SK-N-SH (cell line): ENCODE results near the gene TEPSIN. TPM values are rescaled to one million over a fixed set of nuclear protein-coding genes. Genes with fewer than 3 reads are reported as not detected.

ENCODE experiments used
- CTCF ChIA-PET: fragments of 300-600, 350-600 bp; formaldehyde crosslinking; extraction: SDS; loops from one replicate; lab custom pipeline; 2021; lab: Yijun Ruan, JAX
- POLR2A ChIA-PET: fragments of 350-600 bp; sonication (Branson Sonifier 250); formaldehyde crosslinking; extraction: SDS; loops from one replicate; lab custom pipeline; 2020; ENCODE audit warnings: antibody characterized with exemption, inconsistent platforms; lab: Yijun Ruan, JAX
- DNase-seq: peaks from one replicate; pipeline ENCODE4 v3.0.0; 2012
- H2AFZ ChIP-seq: fragments of 200-600 bp; sonication (generic); 2 replicates; pipeline ENCODE4 v1.8.1; 2016; ENCODE audit warnings: antibody characterized with exemption, mild to moderate bottlenecking, low read depth
- H3F3A ChIP-seq: fragments of 200-600 bp; sonication (generic); replicated peaks from 2 replicates; pipeline ENCODE3; 2016; ENCODE audit warnings: antibody characterized with exemption, mild to moderate bottlenecking; ENCODE audit not compliant: insufficient read depth
- H3K27ac ChIP-seq, 2 experiments: fragments of 200-500 bp in 1 of 2; fragments of 200-600 bp in 1 of 2; sonication (Bioruptor generic) in 1 of 2; sonication (generic), shearing (Covaris generic) in 1 of 2; 2 replicates each; pipeline versions ENCODE4 v1.5.1 to v1.6.1; 2014 to 2016; ENCODE audit warnings: low read depth in 2 of 2, inconsistent platforms in 1 of 2, low read length in 1 of 2, mild to moderate bottlenecking in 1 of 2, mixed read lengths in 1 of 2
- H3K27me3 ChIP-seq: fragments of 200-600 bp; sonication (generic), shearing (Covaris generic); 2 replicates; pipeline ENCODE4 v1.6.1; 2016; ENCODE audit warnings: mixed run types; ENCODE audit not compliant: insufficient read depth
- H3K36me3 ChIP-seq, 2 experiments: fragments of 200-500 bp in 1 of 2; fragments of 200-600 bp in 1 of 2; sonication (Bioruptor generic) in 1 of 2; sonication (generic) in 1 of 2; replicated peaks in 1 of 2; 2 replicates each; pipeline versions ENCODE3 to v1.5.1; 2014 to 2016; ENCODE audit warnings: low read length in 1 of 2, mild to moderate bottlenecking in 1 of 2; ENCODE audit not compliant: insufficient read depth in 2 of 2, control insufficient read depth in 1 of 2
- H3K4me1 ChIP-seq, 2 experiments: fragments of 200-500 bp in 1 of 2; fragments of 200-600 bp in 1 of 2; sonication (Bioruptor generic) in 1 of 2; sonication (generic), shearing (Covaris generic) in 1 of 2; 2 replicates each; pipeline versions ENCODE4 v1.5.1 to v1.6.1; 2014 to 2016; ENCODE audit warnings: low read depth in 1 of 2, low read length in 1 of 2, mixed run types in 1 of 2; ENCODE audit not compliant: insufficient read depth in 2 of 2, control insufficient read depth in 1 of 2
- H3K4me2 ChIP-seq: fragments of 200-600 bp; sonication (generic), shearing (Covaris generic); 2 replicates; pipeline ENCODE4 v1.6.1; 2017; ENCODE audit warnings: mixed run types
- H3K4me3 ChIP-seq, 2 experiments: fragments of 200-500 bp in 1 of 2; fragments of 200-600 bp in 1 of 2; sonication (Bioruptor generic) in 1 of 2; sonication (generic), shearing (Covaris generic) in 1 of 2; 2 replicates each; pipeline versions ENCODE4 v1.5.1 to v1.8.1; 2014 to 2016; ENCODE audit warnings: low read depth in 2 of 2, inconsistent platforms in 1 of 2, low read length in 1 of 2, mild to moderate bottlenecking in 1 of 2, mixed read lengths in 1 of 2, moderate library complexity in 1 of 2
- H3K79me2 ChIP-seq: fragments of 200-600 bp; sonication (generic); 2 replicates; pipeline ENCODE4 v1.8.1; 2017; ENCODE audit warnings: mild to moderate bottlenecking; ENCODE audit not compliant: insufficient read depth
- H3K9ac ChIP-seq: fragments of 200-600 bp; sonication (generic); 2 replicates; pipeline ENCODE4 v1.6.1; 2017; ENCODE audit warnings: mixed run types
- H3K9me2 ChIP-seq: fragments of 200-600 bp; sonication (generic); 2 replicates; pipeline ENCODE4 v1.6.1; 2017; ENCODE audit warnings: mixed run types
- H3K9me3 ChIP-seq: fragments of 200-600 bp; sonication (generic); 2 replicates; pipeline ENCODE4 v1.6.1; 2017; ENCODE audit warnings: mixed run types, mild to moderate bottlenecking, moderate library complexity
- H4K20me1 ChIP-seq: fragments of 200-600 bp; sonication (generic); 2 replicates; pipeline ENCODE4 v1.6.1; 2017; ENCODE audit warnings: mild to moderate bottlenecking, mixed run types; ENCODE audit not compliant: insufficient read depth
- CHD2 ChIP-seq: fragments of 150-350 bp; IDR thresholded peaks from 2 replicates; pipeline ENCODE4 v1.6.1; 2018; ENCODE audit warnings: low read length; ENCODE audit not compliant: partially characterized antibody
- ELF1 ChIP-seq: IDR thresholded peaks from 2 replicates; pipeline ENCODE4 v1.4.0; 2012
- FOXJ3 ChIP-seq: sonication (generic); formaldehyde crosslinking; IDR thresholded peaks from 2 replicates; pipeline ENCODE4 v1.5.1; 2020; ENCODE audit warnings: mild to moderate bottlenecking, missing genetic modification reagents
- FOXM1 ChIP-seq: IDR thresholded peaks from 2 replicates; pipeline ENCODE4 v1.4.0; 2012; ENCODE audit warnings: low read depth, mild to moderate bottlenecking
- MEF2A ChIP-seq: IDR thresholded peaks from 2 replicates; pipeline ENCODE4 v1.4.0; 2012; ENCODE audit warnings: low read depth, borderline replicate concordance
- MXI1 ChIP-seq: IDR thresholded peaks from 2 replicates; pipeline ENCODE4 v1.6.1; 2012; ENCODE audit warnings: mild to moderate bottlenecking, low read depth, low read length, improper control_type of control experiment
- NFIC ChIP-seq: IDR thresholded peaks from 2 replicates; pipeline ENCODE4 v1.4.0; 2012; ENCODE audit warnings: borderline replicate concordance
- RFX5 ChIP-seq: IDR thresholded peaks from 2 replicates; pipeline ENCODE4 v1.6.1; 2012; ENCODE audit warnings: mild to moderate bottlenecking, improper control_type of control experiment, low read length
- RXRA ChIP-seq: IDR thresholded peaks from 2 replicates; pipeline ENCODE4 v1.4.0; 2012; ENCODE audit warnings: low read depth, mild to moderate bottlenecking, borderline replicate concordance
- SMC3 ChIP-seq: IDR thresholded peaks from 2 replicates; pipeline ENCODE4 v1.6.1; 2012; ENCODE audit warnings: low read depth, low read length, improper control_type of control experiment
- TAF1 ChIP-seq: IDR thresholded peaks from 2 replicates; pipeline ENCODE4 v1.6.1; 2012; ENCODE audit warnings: low read depth, mild to moderate bottlenecking, low read length, moderate library complexity, borderline replicate concordance
- TCF12 ChIP-seq: IDR thresholded peaks from 2 replicates; pipeline ENCODE4 v1.4.0; 2012
- TEAD4 ChIP-seq: IDR thresholded peaks from 2 replicates; pipeline ENCODE4 v1.4.0; 2012; ENCODE audit warnings: mild to moderate bottlenecking, borderline replicate concordance; ENCODE audit not compliant: insufficient read depth
- WGBS: methylation state at CpG from one replicate; pipeline ENCODE4 v1.1.6; 2017; ENCODE audit warnings: low lambda C conversion rate; 5-methylcytosine and 5-hydroxymethylcytosine counted together
- polyA plus RNA-seq, 3 experiments: library from polyadenylated mRNA; depleted of rRNA; stranded (reverse); fragments of >200 nt; gene quantifications; 2 replicates each; pipeline ENCODE4 v1.2.3, GENCODE V29; 2012
- TF ChIP-seq, protein P1 (sequence below): IDR thresholded peaks from 2 replicates; pipeline ENCODE4 v1.4.0; 2012; ENCODE audit warnings: low read depth
- TF ChIP-seq, protein P2 (sequence below): fragments of 200-600 bp; sonication (generic); IDR thresholded peaks from 2 replicates; pipeline ENCODE4 v1.6.1; 2017; ENCODE audit warnings: antibody characterized with exemption, mild to moderate bottlenecking, moderate library complexity
- TF ChIP-seq, protein P3 (sequence below): IDR thresholded peaks from 2 replicates; pipeline ENCODE4 v1.4.0; 2012; ENCODE audit warnings: low read depth, borderline replicate concordance
- TF ChIP-seq, protein P4 (sequence below): fragments of 150-350 bp; IDR thresholded peaks from 2 replicates; pipeline ENCODE4 v1.6.1; 2017; ENCODE audit warnings: antibody characterized with exemption, low read length, low read depth, borderline replicate concordance
- TF ChIP-seq, protein P5 (sequence below): fragments of 150-350 bp; IDR thresholded peaks from 2 replicates; pipeline ENCODE4 v1.6.1; 2016; ENCODE audit warnings: mild to moderate bottlenecking, low read depth, low read length

The TEPSIN gene
- polyA plus RNA-seq, 1 of the 3 experiments (the other 2 are of a cell fraction) = 35.3 TPM

DNA sequence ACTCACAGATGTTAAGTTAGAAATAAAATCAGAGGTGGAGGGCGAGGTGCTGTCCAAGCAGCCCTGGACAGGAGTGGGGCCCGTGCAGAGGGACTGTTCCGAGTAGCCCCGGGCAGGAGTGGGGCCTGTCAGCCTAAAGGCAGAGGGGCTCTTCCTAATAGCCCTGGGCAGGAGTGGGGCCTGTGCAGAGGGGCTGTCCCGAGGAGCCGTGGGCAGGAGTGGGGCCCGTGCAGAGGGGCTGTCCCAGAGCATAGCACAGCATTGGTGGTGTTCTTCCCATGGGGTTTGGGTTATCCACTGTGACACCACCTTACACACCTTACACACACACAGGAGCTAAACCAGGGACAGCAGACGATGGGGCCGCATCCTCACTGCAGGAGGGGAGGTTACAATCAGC lies 26.5 kb downstream of the TEPSIN start:
- CTCF ChIA-PET = interaction anchor here (0.7 to 2.8 kb wide), 5 partner anchors 12 to 454 kb away, joined by 3 to 11 read pairs (median 5); no protein-coding TSS in a partner anchor
- 97% methylated on average over 9 of the region's 9 CpGs for WGBS
- no peaks in the 10 kb centered on the region for H4K20me1 ChIP-seq
- no peak overlapping the region for H3K27ac ChIP-seq
- no peaks in the 10 kb centered on the region for H3K27me3 ChIP-seq
- no peak for TF ChIP-seq TCF12
- TF ChIP-seq SMC3 = no peak
- no peak for TF ChIP-seq TEAD4
- TF ChIP-seq MEF2A = no peak
- no peak for TF ChIP-seq FOXJ3 (CRISPR knock-in tag)
- TF ChIP-seq, protein P1, sequence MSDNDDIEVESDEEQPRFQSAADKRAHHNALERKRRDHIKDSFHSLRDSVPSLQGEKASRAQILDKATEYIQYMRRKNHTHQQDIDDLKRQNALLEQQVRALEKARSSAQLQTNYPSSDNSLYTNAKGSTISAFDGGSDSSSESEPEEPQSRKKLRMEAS = no peak
- TF ChIP-seq, protein P2, sequence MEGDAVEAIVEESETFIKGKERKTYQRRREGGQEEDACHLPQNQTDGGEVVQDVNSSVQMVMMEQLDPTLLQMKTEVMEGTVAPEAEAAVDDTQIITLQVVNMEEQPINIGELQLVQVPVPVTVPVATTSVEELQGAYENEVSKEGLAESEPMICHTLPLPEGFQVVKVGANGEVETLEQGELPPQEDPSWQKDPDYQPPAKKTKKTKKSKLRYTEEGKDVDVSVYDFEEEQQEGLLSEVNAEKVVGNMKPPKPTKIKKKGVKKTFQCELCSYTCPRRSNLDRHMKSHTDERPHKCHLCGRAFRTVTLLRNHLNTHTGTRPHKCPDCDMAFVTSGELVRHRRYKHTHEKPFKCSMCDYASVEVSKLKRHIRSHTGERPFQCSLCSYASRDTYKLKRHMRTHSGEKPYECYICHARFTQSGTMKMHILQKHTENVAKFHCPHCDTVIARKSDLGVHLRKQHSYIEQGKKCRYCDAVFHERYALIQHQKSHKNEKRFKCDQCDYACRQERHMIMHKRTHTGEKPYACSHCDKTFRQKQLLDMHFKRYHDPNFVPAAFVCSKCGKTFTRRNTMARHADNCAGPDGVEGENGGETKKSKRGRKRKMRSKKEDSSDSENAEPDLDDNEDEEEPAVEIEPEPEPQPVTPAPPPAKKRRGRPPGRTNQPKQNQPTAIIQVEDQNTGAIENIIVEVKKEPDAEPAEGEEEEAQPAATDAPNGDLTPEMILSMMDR = no peak
- TF ChIP-seq, protein P3, sequence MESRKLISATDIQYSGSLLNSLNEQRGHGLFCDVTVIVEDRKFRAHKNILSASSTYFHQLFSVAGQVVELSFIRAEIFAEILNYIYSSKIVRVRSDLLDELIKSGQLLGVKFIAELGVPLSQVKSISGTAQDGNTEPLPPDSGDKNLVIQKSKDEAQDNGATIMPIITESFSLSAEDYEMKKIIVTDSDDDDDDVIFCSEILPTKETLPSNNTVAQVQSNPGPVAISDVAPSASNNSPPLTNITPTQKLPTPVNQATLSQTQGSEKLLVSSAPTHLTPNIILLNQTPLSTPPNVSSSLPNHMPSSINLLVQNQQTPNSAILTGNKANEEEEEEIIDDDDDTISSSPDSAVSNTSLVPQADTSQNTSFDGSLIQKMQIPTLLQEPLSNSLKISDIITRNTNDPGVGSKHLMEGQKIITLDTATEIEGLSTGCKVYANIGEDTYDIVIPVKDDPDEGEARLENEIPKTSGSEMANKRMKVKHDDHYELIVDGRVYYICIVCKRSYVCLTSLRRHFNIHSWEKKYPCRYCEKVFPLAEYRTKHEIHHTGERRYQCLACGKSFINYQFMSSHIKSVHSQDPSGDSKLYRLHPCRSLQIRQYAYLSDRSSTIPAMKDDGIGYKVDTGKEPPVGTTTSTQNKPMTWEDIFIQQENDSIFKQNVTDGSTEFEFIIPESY = no peak
- no peak for TF ChIP-seq CHD2
- TF ChIP-seq, protein P4, sequence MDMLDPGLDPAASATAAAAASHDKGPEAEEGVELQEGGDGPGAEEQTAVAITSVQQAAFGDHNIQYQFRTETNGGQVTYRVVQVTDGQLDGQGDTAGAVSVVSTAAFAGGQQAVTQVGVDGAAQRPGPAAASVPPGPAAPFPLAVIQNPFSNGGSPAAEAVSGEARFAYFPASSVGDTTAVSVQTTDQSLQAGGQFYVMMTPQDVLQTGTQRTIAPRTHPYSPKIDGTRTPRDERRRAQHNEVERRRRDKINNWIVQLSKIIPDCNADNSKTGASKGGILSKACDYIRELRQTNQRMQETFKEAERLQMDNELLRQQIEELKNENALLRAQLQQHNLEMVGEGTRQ = no peak
- TF ChIP-seq, protein P5, sequence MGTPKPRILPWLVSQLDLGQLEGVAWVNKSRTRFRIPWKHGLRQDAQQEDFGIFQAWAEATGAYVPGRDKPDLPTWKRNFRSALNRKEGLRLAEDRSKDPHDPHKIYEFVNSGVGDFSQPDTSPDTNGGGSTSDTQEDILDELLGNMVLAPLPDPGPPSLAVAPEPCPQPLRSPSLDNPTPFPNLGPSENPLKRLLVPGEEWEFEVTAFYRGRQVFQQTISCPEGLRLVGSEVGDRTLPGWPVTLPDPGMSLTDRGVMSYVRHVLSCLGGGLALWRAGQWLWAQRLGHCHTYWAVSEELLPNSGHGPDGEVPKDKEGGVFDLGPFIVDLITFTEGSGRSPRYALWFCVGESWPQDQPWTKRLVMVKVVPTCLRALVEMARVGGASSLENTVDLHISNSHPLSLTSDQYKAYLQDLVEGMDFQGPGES = no peak
- TF ChIP-seq FOXM1 = no peak
- no peak for TF ChIP-seq MXI1
- TF ChIP-seq RXRA = no peak
- TF ChIP-seq RFX5 = no peak
- no peak for TF ChIP-seq ELF1
- TF ChIP-seq TAF1 = no peak
- TF ChIP-seq NFIC = no peak
- H3K9ac ChIP-seq = no peak overlapping the region
- no peak overlapping the region for H3K4me3 ChIP-seq
- 0 out of 2 replicates have a peak, but pooled peaks cover 7% of the 10 kb centered on the region for H3K79me2 ChIP-seq
- H3F3A ChIP-seq = no peaks in the 10 kb centered on the region
- H3K4me1 ChIP-seq = no peaks in the 10 kb centered on the region
- no peaks in the 10 kb centered on the region for H3K9me3 ChIP-seq
- no peak overlapping the region for H2AFZ ChIP-seq
- no peaks in the 10 kb centered on the region for H3K9me2 ChIP-seq
- no peak for DNase-seq
- no peak overlapping the region for H3K4me2 ChIP-seq
- POLR2A ChIA-PET = no interaction called here
- H3K36me3 ChIP-seq = peaks cover 0 to 2% of the 10 kb centered on the region in 2 experiments
